CD14-positive monocyte (primary cell): ENCODE data around the gene GGA1. TPM values are rescaled to one million over a fixed set of nuclear protein-coding genes. Genes with fewer than 3 reads are reported as not detected.

Source experiments
- DNase-seq, 3 donors: peaks; one replicate each; pipeline ENCODE4 v3.0.0-alpha.2; 2011 to 2022
- H2AFZ ChIP-seq: 2 replicates; pipeline ENCODE4 v1.6.0; 2012; ENCODE audit warnings: mild to moderate bottlenecking, low read depth, low read length, inconsistent platforms; ENCODE audit not compliant: insufficient read depth, poor library complexity, severe bottlenecking
- H3K27ac ChIP-seq, 2 donors: 1 replicate in 1 of 2; 2 replicates in 1 of 2; pipeline ENCODE4 v1.5.1; 2012 to 2013; ENCODE audit warnings: low read length in 2 of 2, control low read depth in 1 of 2, inconsistent platforms in 1 of 2, low read depth in 1 of 2, mild to moderate bottlenecking in 1 of 2
- H3K27me3 ChIP-seq, 2 donors: one replicate each; pipeline versions ENCODE4 v1.6.0 to v1.6.1; 2011 to 2013; ENCODE audit warnings: low read length in 2 of 2; ENCODE audit not compliant: control insufficient read depth in 2 of 2, insufficient read depth in 2 of 2
- H3K36me3 ChIP-seq, 2 donors: replicated peaks in 1 of 2; 1 replicate in 1 of 2; 2 replicates in 1 of 2; pipeline versions ENCODE4 v1.5.1 to v1.6.1; 2012 to 2013; ENCODE audit warnings: low read length in 2 of 2, control low read depth in 1 of 2, inconsistent platforms in 1 of 2, mild to moderate bottlenecking in 1 of 2; ENCODE audit not compliant: insufficient read depth in 2 of 2, control insufficient read depth in 1 of 2
- H3K4me1 ChIP-seq, 2 donors: 1 replicate in 1 of 2; 2 replicates in 1 of 2; pipeline versions ENCODE4 v1.5.1 to v1.6.1; 2012 to 2013; ENCODE audit warnings: low read length in 2 of 2, control low read depth in 1 of 2, inconsistent platforms in 1 of 2, mild to moderate bottlenecking in 1 of 2, moderate library complexity in 1 of 2; ENCODE audit not compliant: insufficient read depth in 2 of 2, control insufficient read depth in 1 of 2
- H3K4me2 ChIP-seq: replicated peaks from 2 replicates; pipeline ENCODE3; 2012; ENCODE audit warnings: low read length, moderate library complexity, mild to moderate bottlenecking; ENCODE audit not compliant: poor library complexity, severe bottlenecking; ENCODE audit errors: extremely low read depth
- H3K4me3 ChIP-seq, 3 experiments: fragments of 200-600 bp in 1 of 3; sonication (generic) in 1 of 3; replicated peaks in 1 of 3; 1 replicate in 2 of 3; 2 replicates in 1 of 3; pipeline ENCODE4 v1.5.1; 2011 to 2013; ENCODE audit warnings: low read length in 3 of 3, mild to moderate bottlenecking in 3 of 3, control low read depth in 2 of 3, low read depth in 2 of 3, inconsistent platforms in 1 of 3, moderate library complexity in 1 of 3
- H3K79me2 ChIP-seq: 2 replicates; pipeline ENCODE4 v1.6.0; 2012; ENCODE audit warnings: mild to moderate bottlenecking, control low read depth, inconsistent platforms, low read length, moderate library complexity; ENCODE audit not compliant: insufficient read depth
- H3K9ac ChIP-seq: 2 replicates; pipeline ENCODE4 v1.6.0; 2017; ENCODE audit warnings: low read length, mild to moderate bottlenecking; ENCODE audit not compliant: insufficient read depth, poor library complexity, severe bottlenecking
- H3K9me3 ChIP-seq, 2 donors: replicated peaks in 1 of 2; 1 replicate in 1 of 2; 2 replicates in 1 of 2; pipeline versions ENCODE4 v1.5.1 to v1.6.1; 2012 to 2013; ENCODE audit warnings: low read length in 2 of 2, control low read depth in 1 of 2; ENCODE audit not compliant: control insufficient read depth in 1 of 2, insufficient read depth in 1 of 2
- H4K20me1 ChIP-seq: 2 replicates; pipeline ENCODE4 v1.6.0; 2012; ENCODE audit warnings: mild to moderate bottlenecking, low read length, control low read depth, moderate library complexity; ENCODE audit not compliant: insufficient read depth
- H3K27ac Mint-ChIP-seq, 7 donors: one replicate each; pipeline ENCODE4 v1.8.0; 2020; ENCODE audit warnings: mild to moderate bottlenecking in 7 of 7, mixed read lengths in 7 of 7, moderate library complexity in 6 of 7, inconsistent platforms in 2 of 7
- H3K27me3 Mint-ChIP-seq, 3 donors: one replicate each; pipeline ENCODE4 v1.8.0; 2021 to 2022; ENCODE audit warnings: low read depth in 3 of 3, mild to moderate bottlenecking in 3 of 3, mixed read lengths in 3 of 3, moderate library complexity in 3 of 3, inconsistent platforms in 1 of 3
- H3K36me3 Mint-ChIP-seq, 2 donors: one replicate each; pipeline ENCODE4 v1.8.0; 2020; ENCODE audit warnings: mixed read lengths in 2 of 2, inconsistent platforms in 1 of 2, mild to moderate bottlenecking in 1 of 2
- H3K4me1 Mint-ChIP-seq: one replicate; pipeline ENCODE4 v1.8.0; 2020; ENCODE audit warnings: mild to moderate bottlenecking, mixed read lengths
- H3K4me3 Mint-ChIP-seq, 2 donors: one replicate each; pipeline ENCODE4 v1.8.0; 2020; ENCODE audit warnings: mild to moderate bottlenecking in 2 of 2, mixed read lengths in 2 of 2, moderate library complexity in 1 of 2
- H3K9me3 Mint-ChIP-seq, 7 donors: one replicate each; pipeline ENCODE4 v1.8.0; 2020 to 2022; ENCODE audit warnings: mixed read lengths in 7 of 7, mild to moderate bottlenecking in 6 of 7, moderate library complexity in 6 of 7, inconsistent platforms in 2 of 7
- WGBS: methylation state at CpG from one replicate; pipeline ENCODE4 v1.1.5; 2013; ENCODE audit warnings: missing lambda C conversion rate; ENCODE audit not compliant: insufficient coverage; 5-methylcytosine and 5-hydroxymethylcytosine counted together
- intact Hi-C, 2 donors: fragments of 100-400 bp; cut with micrococcal nuclease; formaldehyde crosslinking; loops; one replicate each; pipeline versions ENCODE4 v1.15.0 to v1.15.1; 2023
- polyA plus RNA-seq, 3 donors: library from polyadenylated mRNA; depleted of rRNA in 1 of 3; unstranded in 2 of 3; stranded (reverse) in 1 of 3; fragments of 300-500 nt in 2 of 3; fragments of >200 nt in 1 of 3; fragmentation: Illumina TruSeq in 2 of 3; gene quantifications; 1 replicate in 2 of 3; 2 replicates in 1 of 3; pipeline ENCODE4 v1.2.3, GENCODE V29; 2012 to 2021
- TF ChIP-seq, protein P1 (sequence below): fragments of 200-600 bp; IDR thresholded peaks from one replicate; pipeline ENCODE4 v1.8.0; 2022; ENCODE audit warnings: antibody characterized with exemption, mild to moderate bottlenecking

Gene GGA1
- polyA plus RNA-seq, 3 donors: 19.8 to 91.0 (median 24.8) TPM

DNA sequence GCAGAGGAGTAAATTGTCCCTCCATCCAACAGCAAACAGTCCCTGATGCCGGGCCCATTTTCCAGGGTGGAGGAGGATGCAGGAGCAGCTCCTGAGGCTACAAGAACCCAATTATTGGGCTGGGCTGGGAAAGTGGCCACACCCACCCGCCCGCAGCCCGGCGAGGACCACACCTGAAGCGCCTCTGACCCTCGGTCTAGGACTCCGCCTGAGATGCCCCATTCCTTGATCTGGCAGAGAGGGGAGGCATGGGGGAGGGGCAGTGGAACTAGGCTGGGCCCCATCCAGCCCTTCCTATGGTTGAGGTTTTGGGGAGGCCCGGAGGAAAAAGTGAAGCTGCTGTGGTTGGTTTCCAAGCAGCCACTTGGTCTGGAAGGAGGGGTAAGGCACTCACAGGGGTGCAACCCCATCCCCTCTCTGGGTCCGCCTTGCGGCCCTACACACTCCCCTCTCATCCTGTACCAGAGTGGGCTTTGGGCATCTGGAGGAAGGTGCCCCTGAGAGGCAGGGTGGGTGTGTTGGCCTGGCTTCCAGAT lies 64.4 kb downstream of the GGA1 start:
- Histone ChIP-seq H2AFZ (peak overlapping the region; percentile 59), H3K4me1 (peaks cover 57 to 62% of the 10 kb centered on the region in 2 donors), H3K27ac (no peak overlapping the region), H3K36me3 (peaks cover under 1 to 2% of the 10 kb centered on the region in 2 donors), H3K9me3 (no peaks in the 10 kb centered on the region), H3K4me3 (peak overlapping the region in 1 of 3 experiments; percentile 38), H3K27me3 (no peaks in the 10 kb centered on the region), H3K9ac (no peak overlapping the region), H4K20me1 (peaks cover 24% of the 10 kb centered on the region), H3K4me2 (peak overlapping the region; percentile 41), H3K79me2 (peaks cover 47% of the 10 kb centered on the region)
- Mint-ChIP-seq H3K27me3 (peaks cover 0 to 4% (median 2%) of the 10 kb centered on the region in 3 donors), H3K27ac (no peak overlapping the region), H3K36me3 (peaks cover 1 to 14% of the 10 kb centered on the region in 2 donors), H3K4me3 (peak overlapping the region; percentile 20 to 30), H3K4me1 (peaks cover 41% of the 10 kb centered on the region), H3K9me3 (no peaks in the 10 kb centered on the region)
- DNase-seq: no peak
- 9% methylated on average over 4 of the region's 11 CpGs for WGBS
- TF ChIP-seq, protein P1, sequence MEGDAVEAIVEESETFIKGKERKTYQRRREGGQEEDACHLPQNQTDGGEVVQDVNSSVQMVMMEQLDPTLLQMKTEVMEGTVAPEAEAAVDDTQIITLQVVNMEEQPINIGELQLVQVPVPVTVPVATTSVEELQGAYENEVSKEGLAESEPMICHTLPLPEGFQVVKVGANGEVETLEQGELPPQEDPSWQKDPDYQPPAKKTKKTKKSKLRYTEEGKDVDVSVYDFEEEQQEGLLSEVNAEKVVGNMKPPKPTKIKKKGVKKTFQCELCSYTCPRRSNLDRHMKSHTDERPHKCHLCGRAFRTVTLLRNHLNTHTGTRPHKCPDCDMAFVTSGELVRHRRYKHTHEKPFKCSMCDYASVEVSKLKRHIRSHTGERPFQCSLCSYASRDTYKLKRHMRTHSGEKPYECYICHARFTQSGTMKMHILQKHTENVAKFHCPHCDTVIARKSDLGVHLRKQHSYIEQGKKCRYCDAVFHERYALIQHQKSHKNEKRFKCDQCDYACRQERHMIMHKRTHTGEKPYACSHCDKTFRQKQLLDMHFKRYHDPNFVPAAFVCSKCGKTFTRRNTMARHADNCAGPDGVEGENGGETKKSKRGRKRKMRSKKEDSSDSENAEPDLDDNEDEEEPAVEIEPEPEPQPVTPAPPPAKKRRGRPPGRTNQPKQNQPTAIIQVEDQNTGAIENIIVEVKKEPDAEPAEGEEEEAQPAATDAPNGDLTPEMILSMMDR: no peak
- intact Hi-C loops: loop anchor here in 1 of 2 donors (10.0 kb wide), 2 partner anchors 72 to 172 kb away; partner anchors contain the start of genes ANKRD54 and EIF3L

- 100% methylated on average over 1 of the region's 12 CpGs for WGBS
- Mint-ChIP-seq H3K36me3 (peaks cover 3 to 22% of the 10 kb centered on the region in 2 donors), H3K4me1 (peaks cover 46% of the 10 kb centered on the region)
Measured at GRCh38 chr22:37674248-37674647, 65.6 kb downstream of the GGA1 start.

More at GRCh38 chr22:37674248-37674647, 65.6 kb downstream of the GGA1 start:
- Histone ChIP-seq H3K27ac (peak overlapping the region; percentile 78 to 80), H2AFZ (peak overlapping the region; percentile 13), H3K4me2 (no peak overlapping the region), H3K4me1 (peaks cover 62 to 67% of the 10 kb centered on the region in 2 donors), H3K9me3 (no peaks in the 10 kb centered on the region), H4K20me1 (peaks cover 34% of the 10 kb centered on the region), H3K79me2 (peaks cover 55% of the 10 kb centered on the region), H3K36me3 (peaks cover 6 to 12% of the 10 kb centered on the region in 2 donors), H3K4me3 (no peak overlapping the region), H3K27me3 (no peaks in the 10 kb centered on the region), H3K9ac (peak overlapping the region; percentile 27)
- DNase-seq: no peak
- Mint-ChIP-seq H3K27me3 (peaks cover 0 to 4% (median 2%) of the 10 kb centered on the region in 3 donors), H3K9me3 (no peaks in the 10 kb centered on the region), H3K27ac (peak overlapping the region; percentile 83 to 94 (median 90)), H3K4me3 (peak overlapping the region in 1 of 2 donors; percentile 57)
- intact Hi-C loops: loop anchor here in 1 of 2 donors (10.0 kb wide), 2 partner anchors 71 to 171 kb away; partner anchors contain the start of genes ANKRD54 and EIF3L
- TF ChIP-seq, protein P1: no peak
